Measurements from ENCODE around the gene MUC20.
"Not testable (repeated sequence)": the region's sequence is repeated elsewhere in the genome, so short reads cannot be mapped to it uniquely, and the experiment has no call there.

MUC20 gene

DNA sequence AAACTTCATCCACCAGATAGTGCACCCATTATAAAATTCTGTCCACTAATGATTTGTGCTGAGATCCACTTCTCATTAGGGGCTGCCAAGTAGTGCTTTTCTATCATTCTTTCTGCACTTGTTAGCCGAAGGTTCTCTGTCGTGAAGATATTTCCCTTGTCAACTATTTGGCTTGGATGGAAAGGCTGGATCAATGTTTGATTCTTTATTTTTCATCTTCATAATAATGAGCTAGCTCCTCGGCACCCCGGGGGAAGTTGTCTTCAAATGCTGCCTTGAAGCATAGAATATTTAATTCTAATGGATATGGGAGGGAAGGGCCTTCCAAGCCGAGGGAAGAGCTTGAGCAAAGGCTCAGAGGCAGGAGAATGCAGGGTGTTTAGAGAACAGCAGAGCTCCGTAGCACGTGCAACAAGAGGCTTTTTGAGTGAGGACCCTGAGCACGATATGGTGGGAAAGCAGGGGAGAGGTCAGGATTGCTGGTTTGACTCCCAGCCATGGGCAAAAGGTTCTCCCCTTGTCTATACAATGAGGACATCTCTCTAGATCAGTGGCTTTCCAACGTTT lies 16.3 kb upstream of the MUC20 start:
- Histone ChIP-seq H3K27ac (ENCODE audit: low read depth, low read length) (no peak overlapping the region), H3K36me3 (ENCODE audit: insufficient read depth, low read length) (peaks cover 15% of the 10 kb centered on the region), H3K4me3 (ENCODE audit: low read depth in 1 of 2, low read length in 2 of 2) (no peak overlapping the region), H3K27me3 (ENCODE audit: control insufficient read depth in 1 of 2, insufficient read depth in 2 of 2, low read length in 2 of 2) (no peaks in the 10 kb centered on the region), H3K9me3 (ENCODE audit: low read length) (no peaks in the 10 kb centered on the region), H3K9ac (ENCODE audit: low read length) (no peak overlapping the region), H3K4me1 (ENCODE audit: insufficient read depth, low read length) (no peaks in the 10 kb centered on the region)

DNA sequence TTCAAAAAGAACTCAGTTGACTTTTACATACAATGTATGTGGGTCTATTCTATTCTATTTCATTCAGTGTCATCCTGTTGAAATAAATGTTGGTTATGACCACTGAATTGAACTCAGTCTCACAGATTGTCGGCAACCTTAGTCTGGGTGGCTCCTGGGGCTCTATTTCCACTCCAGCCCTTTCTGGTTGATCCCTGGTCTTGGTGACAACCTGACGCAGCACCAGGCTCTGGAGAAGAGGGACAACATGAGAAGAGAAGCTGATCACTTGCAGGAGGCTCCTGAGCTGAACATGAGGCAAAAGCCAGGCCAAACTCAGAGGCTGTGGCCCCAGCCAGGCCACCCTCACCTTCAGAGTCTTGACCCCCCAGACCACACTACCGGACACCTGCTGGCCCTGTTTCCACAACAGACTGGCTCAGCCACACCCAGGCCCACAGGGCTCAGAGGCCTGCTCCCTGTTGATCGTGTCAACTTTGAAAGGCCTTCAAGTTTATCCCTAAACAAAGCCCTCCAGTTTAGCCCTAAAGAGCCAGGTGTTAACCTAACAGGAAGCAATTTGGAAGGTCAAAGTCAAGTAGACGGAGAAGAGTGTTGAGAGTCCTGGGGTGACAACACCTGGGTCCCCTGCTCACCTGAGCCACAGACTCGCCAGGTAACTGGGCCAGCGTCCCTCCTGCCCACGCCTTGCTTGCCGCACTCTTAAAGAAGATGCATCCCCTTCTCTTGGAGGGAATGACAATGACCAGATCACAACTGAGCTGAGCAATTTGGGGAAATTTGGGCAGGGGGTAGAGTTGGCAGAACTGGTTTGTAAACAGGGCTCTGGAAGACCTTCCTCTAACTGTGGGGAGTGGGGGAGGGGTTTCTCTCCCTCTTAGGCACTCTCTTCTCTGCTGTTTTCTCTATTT lies 15.4 kb upstream of the MUC20 start:
- no peaks in the 10 kb centered on the region for H3K4me1 ChIP-seq (ENCODE audit: insufficient read depth, low read length)
- no peak overlapping the region for H3K9ac ChIP-seq (ENCODE audit: low read length)
- no peak overlapping the region for H3K27ac ChIP-seq (ENCODE audit: low read depth, low read length)
- H3K4me3 ChIP-seq (ENCODE audit: low read depth in 1 of 2, low read length in 2 of 2): no peak overlapping the region
- no peaks in the 10 kb centered on the region for H3K27me3 ChIP-seq (ENCODE audit: control insufficient read depth in 1 of 2, insufficient read depth in 2 of 2, low read length in 2 of 2)
- peaks cover 23% of the 10 kb centered on the region for H3K36me3 ChIP-seq (ENCODE audit: insufficient read depth, low read length)
- no peaks in the 10 kb centered on the region for H3K9me3 ChIP-seq (ENCODE audit: low read length)

DNA sequence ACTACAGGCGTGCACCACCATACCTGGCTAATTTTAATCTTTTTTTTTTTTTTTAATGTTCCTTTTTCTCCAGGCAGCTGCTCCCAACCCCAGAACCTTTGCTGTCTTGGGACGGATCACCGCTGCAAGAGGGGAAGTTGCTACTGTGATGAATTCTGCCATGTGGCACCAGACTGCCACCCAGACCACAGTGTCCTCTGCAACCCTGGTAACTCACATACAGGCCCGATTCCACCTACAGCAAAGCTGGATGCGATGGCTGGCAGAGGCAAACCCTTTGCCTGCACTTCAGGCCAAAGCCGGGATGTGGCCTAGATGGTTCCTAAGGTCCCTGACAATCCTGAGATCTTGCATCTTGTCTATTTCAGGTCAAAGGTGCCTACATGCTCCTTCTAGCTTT lies 12.7 kb upstream of the MUC20 start:
- Histone ChIP-seq H3K9me3 (ENCODE audit: low read length) (no peaks in the 10 kb centered on the region), H3K4me3 (ENCODE audit: low read depth in 1 of 2, low read length in 2 of 2) (no peak overlapping the region), H3K9ac (ENCODE audit: low read length) (no peak overlapping the region), H3K27ac (ENCODE audit: low read depth, low read length) (no peak overlapping the region), H3K4me1 (ENCODE audit: insufficient read depth, low read length) (no peaks in the 10 kb centered on the region), H3K27me3 (ENCODE audit: control insufficient read depth in 1 of 2, insufficient read depth in 2 of 2, low read length in 2 of 2) (no peaks in the 10 kb centered on the region), H3K36me3 (ENCODE audit: insufficient read depth, low read length) (peaks cover 34% of the 10 kb centered on the region)

DNA sequence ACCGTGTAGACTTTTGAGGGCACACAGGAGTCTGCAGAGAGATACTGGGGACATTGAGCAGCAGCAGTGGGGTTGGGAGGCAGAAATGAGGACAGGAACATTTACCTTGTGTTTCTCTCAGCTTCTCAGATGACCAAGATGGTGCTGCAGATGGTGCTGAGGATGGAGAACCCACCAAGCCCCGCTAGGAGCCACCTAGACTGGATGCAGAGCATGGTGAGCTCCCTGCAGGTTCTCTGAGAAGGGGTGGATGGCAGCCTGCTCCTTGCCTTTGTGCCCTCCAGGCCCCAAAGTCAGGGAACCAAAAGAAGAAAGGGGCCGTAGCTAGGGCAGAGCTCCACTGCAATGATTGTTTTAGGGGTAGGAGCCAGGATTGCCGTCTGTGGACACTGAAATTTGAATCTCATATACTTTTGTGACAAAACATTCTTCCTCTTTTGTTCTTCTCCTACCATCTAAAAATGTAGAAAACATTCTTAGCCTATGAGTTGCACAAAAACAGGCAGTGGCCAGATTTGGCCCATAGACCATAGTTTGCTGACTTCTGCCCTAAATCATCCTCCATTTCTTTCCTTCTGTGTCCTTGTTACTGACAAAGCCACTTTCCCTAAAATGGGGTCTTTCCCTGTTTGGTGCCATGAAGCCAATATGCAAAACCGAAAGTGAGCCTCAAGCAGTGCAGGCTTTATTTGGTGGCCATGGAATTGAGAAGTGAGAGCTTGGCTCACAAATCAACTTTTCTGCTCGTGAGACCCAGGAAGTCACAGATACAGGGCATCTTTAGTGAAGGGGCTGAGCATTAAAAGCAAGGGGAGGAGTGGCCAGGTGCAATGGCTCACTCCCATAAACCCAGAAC lies 11.9 kb upstream of the MUC20 start:
- H3K4me3 ChIP-seq (ENCODE audit: low read depth in 1 of 2, low read length in 2 of 2): no peak overlapping the region
- no peaks in the 10 kb centered on the region for H3K9me3 ChIP-seq (ENCODE audit: low read length)
- no peak overlapping the region for H3K27ac ChIP-seq (ENCODE audit: low read depth, low read length)
- H3K27me3 ChIP-seq (ENCODE audit: control insufficient read depth in 1 of 2, insufficient read depth in 2 of 2, low read length in 2 of 2): no peaks in the 10 kb centered on the region
- no peak overlapping the region for H3K9ac ChIP-seq (ENCODE audit: low read length)
- no peaks in the 10 kb centered on the region for H3K4me1 ChIP-seq (ENCODE audit: insufficient read depth, low read length)
- H3K36me3 ChIP-seq (ENCODE audit: insufficient read depth, low read length): peaks cover 34% of the 10 kb centered on the region

DNA sequence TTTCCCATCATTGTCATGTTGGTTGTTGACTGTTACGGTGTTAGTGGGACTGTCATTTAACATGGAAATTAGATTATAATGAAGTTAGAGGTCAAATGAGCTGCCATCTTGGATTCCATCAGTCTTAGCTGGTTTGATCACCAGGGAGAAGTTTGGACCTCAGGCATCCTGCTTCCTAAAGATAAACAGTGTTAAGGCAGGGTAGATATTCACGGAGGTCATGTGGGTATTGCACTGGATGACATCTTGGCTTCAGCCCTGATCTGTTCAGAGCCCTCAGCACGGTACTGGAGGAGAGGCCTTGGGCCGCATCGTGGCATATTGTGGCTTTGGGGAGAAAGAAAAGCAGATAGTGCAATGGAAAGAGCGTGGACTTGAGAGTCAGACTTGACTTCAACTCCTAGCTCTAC lies 11.1 kb upstream of the MUC20 start:
- H3K9ac ChIP-seq (ENCODE audit: low read length): no peak overlapping the region
- no peaks in the 10 kb centered on the region for H3K9me3 ChIP-seq (ENCODE audit: low read length)
- no peak overlapping the region for H3K4me3 ChIP-seq (ENCODE audit: low read depth in 1 of 2, low read length in 2 of 2)
- H3K27ac ChIP-seq (ENCODE audit: low read depth, low read length): no peak overlapping the region
- H3K4me1 ChIP-seq (ENCODE audit: insufficient read depth, low read length): no peaks in the 10 kb centered on the region
- no peaks in the 10 kb centered on the region for H3K27me3 ChIP-seq (ENCODE audit: control insufficient read depth in 1 of 2, insufficient read depth in 2 of 2, low read length in 2 of 2)
- peaks cover 38% of the 10 kb centered on the region for H3K36me3 ChIP-seq (ENCODE audit: insufficient read depth, low read length)

DNA sequence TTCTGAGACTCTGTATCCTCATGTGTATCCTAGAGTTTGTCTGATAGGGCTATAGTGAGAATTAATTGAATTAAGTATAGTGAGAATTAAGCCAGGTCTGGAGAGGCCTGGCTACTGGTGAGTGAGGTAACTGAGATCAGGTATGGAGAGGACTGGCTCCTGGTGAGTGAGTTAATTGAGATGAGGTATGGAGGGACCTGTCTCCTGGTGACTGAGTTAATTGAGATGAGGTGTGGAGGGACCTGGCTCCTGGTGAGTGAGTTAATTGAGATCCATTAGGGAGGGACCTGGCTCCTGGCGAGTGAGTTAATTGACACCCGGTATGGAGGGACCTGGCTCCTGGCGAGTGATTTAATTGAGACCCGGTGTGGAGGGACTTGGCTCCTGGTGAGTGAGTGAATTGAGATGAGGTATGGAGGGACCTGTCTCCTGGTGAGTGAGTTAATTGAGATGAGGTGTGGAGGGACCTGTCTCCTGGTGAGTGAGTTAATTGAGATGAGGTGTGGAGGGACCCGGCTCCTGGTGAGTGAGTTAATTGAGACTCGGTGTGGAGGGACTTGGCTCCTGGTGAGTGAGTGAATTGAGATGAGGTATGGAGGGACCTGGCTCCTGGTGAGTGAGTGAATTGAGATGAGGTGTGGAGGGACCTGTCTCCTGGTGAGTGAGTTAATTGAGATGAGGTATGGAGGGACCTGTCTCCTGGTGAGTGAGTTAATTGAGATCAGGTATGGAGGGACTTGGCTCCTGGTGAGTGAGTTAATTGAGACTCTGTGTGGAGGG lies 10.5 kb upstream of the MUC20 start:
- not testable (repeated sequence) for H3K4me3 ChIP-seq (ENCODE audit: low read depth in 1 of 2, low read length in 2 of 2); H3K27me3 ChIP-seq (ENCODE audit: control insufficient read depth in 1 of 2, insufficient read depth in 2 of 2, low read length in 2 of 2); H3K4me1 ChIP-seq (ENCODE audit: insufficient read depth, low read length); H3K9ac ChIP-seq (ENCODE audit: low read length); H3K9me3 ChIP-seq (ENCODE audit: low read length); H3K27ac ChIP-seq (ENCODE audit: low read depth, low read length)
- peaks cover 44% of the 10 kb centered on the region for H3K36me3 ChIP-seq (ENCODE audit: insufficient read depth, low read length)

DNA sequence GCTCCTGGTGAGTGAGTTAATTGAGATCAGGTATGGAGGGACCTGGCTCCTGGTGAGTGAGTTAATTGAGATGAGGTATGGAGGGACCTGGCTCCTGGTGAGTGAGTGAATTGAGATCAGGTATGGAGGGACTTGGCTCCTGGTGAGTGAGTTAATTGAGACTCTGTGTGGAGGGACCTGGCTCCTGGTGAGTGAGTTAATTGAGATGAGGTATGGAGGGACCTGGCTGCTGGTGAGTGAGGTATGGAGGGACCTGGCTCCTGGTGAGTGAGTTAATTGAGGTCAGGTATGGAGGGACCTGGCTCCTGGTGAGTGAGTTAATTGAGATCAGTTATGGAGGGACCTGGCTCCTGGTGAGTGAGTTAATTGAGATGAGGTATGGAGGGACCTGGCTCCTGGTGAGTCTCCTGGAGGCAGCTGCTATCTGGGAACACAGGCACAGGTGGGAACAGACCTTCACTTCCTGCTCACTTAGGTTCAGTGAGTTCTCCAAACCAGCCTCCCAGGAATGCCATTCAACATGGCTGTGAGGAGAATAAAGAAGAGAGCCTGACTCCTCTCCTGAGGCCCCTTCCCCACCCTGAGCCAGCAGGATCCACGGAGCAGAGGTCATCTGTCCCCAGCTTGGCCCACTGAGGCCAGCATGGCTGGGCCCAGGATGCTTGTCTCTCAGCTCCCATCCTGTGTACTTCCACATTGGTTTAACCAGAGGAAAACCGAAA lies 9.5 kb upstream of the MUC20 start:
- H3K36me3 ChIP-seq (ENCODE audit: insufficient read depth, low read length): peaks cover 50% of the 10 kb centered on the region
- not testable (repeated sequence) for H3K27me3 ChIP-seq (ENCODE audit: control insufficient read depth in 1 of 2, insufficient read depth in 2 of 2, low read length in 2 of 2); H3K27ac ChIP-seq (ENCODE audit: low read depth, low read length); H3K9ac ChIP-seq (ENCODE audit: low read length); H3K9me3 ChIP-seq (ENCODE audit: low read length); H3K4me1 ChIP-seq (ENCODE audit: insufficient read depth, low read length); H3K4me3 ChIP-seq (ENCODE audit: low read depth in 1 of 2, low read length in 2 of 2)

DNA sequence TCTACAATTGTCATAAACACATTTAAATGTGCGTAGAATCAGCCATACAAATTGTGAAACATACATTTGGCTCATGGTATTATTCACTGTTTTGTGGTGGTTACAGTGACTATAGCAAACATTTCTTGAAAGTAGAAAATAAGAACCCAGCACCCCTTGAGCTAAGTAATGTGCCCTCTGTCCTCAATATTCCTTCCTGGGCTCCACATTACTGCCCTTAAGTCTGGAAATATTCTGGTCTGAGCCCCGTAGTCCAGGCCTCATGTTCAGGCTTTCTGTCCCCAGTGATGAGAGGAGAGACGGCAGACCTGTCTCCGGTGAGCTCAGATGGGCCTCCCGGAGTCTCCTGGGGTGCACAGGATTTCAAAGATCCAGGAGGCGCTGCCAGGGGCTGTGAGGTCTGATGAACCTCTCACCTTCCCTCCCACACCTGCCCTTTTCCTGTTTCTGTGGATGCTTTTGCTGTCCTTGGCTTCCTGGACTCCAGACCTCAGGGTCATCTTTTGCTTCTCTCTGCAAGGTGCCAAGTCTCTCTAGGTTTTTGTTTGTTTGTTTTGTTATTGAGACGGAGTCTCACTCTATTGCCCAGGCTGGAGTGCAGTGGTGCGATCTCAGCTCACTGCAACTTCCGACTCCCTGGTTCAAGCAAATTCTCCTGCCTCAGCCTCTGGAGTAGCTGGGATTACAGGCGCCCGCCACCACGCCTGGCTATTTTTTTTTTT lies 8.8 kb upstream of the MUC20 start:
- Histone ChIP-seq H3K4me1 (ENCODE audit: insufficient read depth, low read length) (no peaks in the 10 kb centered on the region), H3K9me3 (ENCODE audit: low read length) (no peaks in the 10 kb centered on the region), H3K36me3 (ENCODE audit: insufficient read depth, low read length) (peaks cover 50% of the 10 kb centered on the region), H3K27me3 (ENCODE audit: control insufficient read depth in 1 of 2, insufficient read depth in 2 of 2, low read length in 2 of 2) (no peaks in the 10 kb centered on the region), H3K4me3 (ENCODE audit: low read depth in 1 of 2, low read length in 2 of 2) (no peak overlapping the region), H3K27ac (ENCODE audit: low read depth, low read length) (no peak overlapping the region), H3K9ac (ENCODE audit: low read length) (no peak overlapping the region)

DNA sequence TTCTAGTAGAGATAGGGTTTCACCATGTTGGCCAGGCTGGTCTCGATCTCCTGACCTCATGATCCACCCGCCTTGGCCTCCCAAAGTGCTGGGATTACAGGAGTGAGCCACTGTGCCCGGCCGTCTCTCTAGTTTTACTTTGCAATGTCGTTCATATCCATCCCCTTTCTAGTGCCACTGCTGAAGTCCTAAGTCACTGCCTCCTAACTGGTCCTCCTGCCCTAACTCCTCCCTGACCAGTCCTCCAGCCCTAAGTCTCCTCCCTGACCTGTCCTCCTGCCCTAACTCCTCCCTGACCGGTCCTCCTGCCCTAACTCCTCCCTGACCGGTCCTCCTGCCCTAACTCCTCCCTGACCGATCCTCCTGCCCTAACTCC lies 8.3 kb upstream of the MUC20 start:
- H3K9ac ChIP-seq (ENCODE audit: low read length); H3K9me3 ChIP-seq (ENCODE audit: low read length); H3K4me1 ChIP-seq (ENCODE audit: insufficient read depth, low read length); H3K27ac ChIP-seq (ENCODE audit: low read depth, low read length); H3K4me3 ChIP-seq (ENCODE audit: low read depth in 1 of 2, low read length in 2 of 2); H3K27me3 ChIP-seq (ENCODE audit: control insufficient read depth in 1 of 2, insufficient read depth in 2 of 2, low read length in 2 of 2): not testable (repeated sequence)
- H3K36me3 ChIP-seq (ENCODE audit: insufficient read depth, low read length): peaks cover 50% of the 10 kb centered on the region

DNA sequence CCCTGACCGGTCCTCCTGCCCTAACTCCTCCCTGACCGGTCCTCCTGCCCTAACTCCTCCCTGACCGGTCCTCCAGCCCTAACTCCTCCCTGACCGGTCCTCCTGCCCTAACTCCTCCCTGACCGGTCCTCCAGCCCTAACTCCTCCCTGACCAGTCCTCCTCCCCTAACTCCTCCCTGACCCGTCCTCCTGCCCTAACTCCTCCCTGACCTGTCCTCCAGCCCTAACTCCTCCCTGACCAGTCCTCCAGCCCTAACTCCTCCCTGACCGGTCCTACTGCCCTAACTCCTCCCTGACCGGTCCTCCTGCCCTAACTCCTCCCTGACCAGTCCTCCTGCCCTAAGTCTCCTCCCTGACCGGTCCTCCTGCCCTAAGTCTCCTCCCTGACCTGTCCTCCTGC lies 7.6 kb upstream of the MUC20 start:
- not testable (repeated sequence) for H3K27ac ChIP-seq (ENCODE audit: low read depth, low read length); H3K4me3 ChIP-seq (ENCODE audit: low read depth in 1 of 2, low read length in 2 of 2); H3K4me1 ChIP-seq (ENCODE audit: insufficient read depth, low read length); H3K27me3 ChIP-seq (ENCODE audit: control insufficient read depth in 1 of 2, insufficient read depth in 2 of 2, low read length in 2 of 2); H3K9me3 ChIP-seq (ENCODE audit: low read length); H3K9ac ChIP-seq (ENCODE audit: low read length)
- H3K36me3 ChIP-seq (ENCODE audit: insufficient read depth, low read length): peaks cover 49% of the 10 kb centered on the region

All from muscle layer of colon (tissue), 2 donors.